Esophagus squamous epithelium (tissue), 5 donors: ENCODE measurements around the gene CHAF1B. TPM values are rescaled to one million over a fixed set of nuclear protein-coding genes. Genes with fewer than 3 reads are reported as not detected.
A peak's percentile ranks its signal among the peaks of the same experiment; 100 is the strongest.

Experiments used
- DNase-seq: peaks from one replicate; lab custom pipeline; 2025; lab: John Stamatoyannopoulos, UW
- H3K27ac ChIP-seq, 4 donors: fragments of 200-600 bp; sonication (generic); one replicate each; pipeline ENCODE4 v1.5.1; 2016 to 2019; ENCODE audit warnings: mild to moderate bottlenecking in 1 of 4
- H3K27me3 ChIP-seq, 4 donors: fragments of 200-600 bp; sonication (generic); 1 replicate in 3 of 4; 2 replicates in 1 of 4; pipeline versions ENCODE4 v1.5.1 to v1.6.0; 2017 to 2021; ENCODE audit warnings: antibody characterized with exemption in 1 of 4
- H3K36me3 ChIP-seq, 3 donors: fragments of 200-600 bp; sonication (generic); one replicate each; pipeline ENCODE4 v1.5.1; 2016 to 2019
- H3K4me1 ChIP-seq, 3 donors: fragments of 200-600 bp; sonication (generic); one replicate each; pipeline ENCODE4 v1.5.1; 2017 to 2019
- H3K4me3 ChIP-seq, 4 donors: fragments of 200-600 bp; sonication (generic); 1 replicate in 3 of 4; 2 replicates in 1 of 4; pipeline ENCODE4 v1.5.1; 2016 to 2019; ENCODE audit warnings: mild to moderate bottlenecking in 2 of 4, moderate library complexity in 1 of 4
- H3K9me3 ChIP-seq, 3 donors: fragments of 200-600 bp; sonication (generic); one replicate each; pipeline ENCODE4 v1.5.1; 2016 to 2019
- CTCF ChIP-seq, 6 experiments: fragments of 450-650 bp in 4 of 6; fragments of 200-600 bp in 2 of 6; sonication (generic) in 2 of 6; IDR thresholded peaks; one replicate each; pipeline ENCODE4 v1.5.1; 2016 to 2019; ENCODE audit warnings: antibody characterized with exemption in 6 of 6, mild to moderate bottlenecking in 4 of 6, moderate library complexity in 4 of 6
- POLR2A ChIP-seq, 4 donors: fragments of 450-650 bp; IDR thresholded peaks; one replicate each; pipeline ENCODE4 v1.6.1; 2017; ENCODE audit warnings: antibody characterized with exemption in 4 of 4, mild to moderate bottlenecking in 4 of 4, moderate library complexity in 3 of 4
- WGBS, 2 donors: methylation state at CpG; one replicate each; pipeline ENCODE4 v1.1.5; 2018; 5-methylcytosine and 5-hydroxymethylcytosine counted together
- intact Hi-C: fragments of 100-400 bp; cut with DNase I; formaldehyde crosslinking; loops from one replicate; pipeline ENCODE4 v1.15.0; 2022
- total RNA-seq, 4 donors: library from RNA; depleted of rRNA; stranded (reverse); fragments of >200 nt; gene quantifications; one replicate each; pipeline ENCODE4 v1.1.0, GENCODE V29; 2016
- donor health status: DM: yes; HTN: yes; CAD: no.

Gene CHAF1B
- total RNA-seq, 4 donors from 2014 or later: 2.4 to 6.6 (median 4.3) TPM

DNA sequence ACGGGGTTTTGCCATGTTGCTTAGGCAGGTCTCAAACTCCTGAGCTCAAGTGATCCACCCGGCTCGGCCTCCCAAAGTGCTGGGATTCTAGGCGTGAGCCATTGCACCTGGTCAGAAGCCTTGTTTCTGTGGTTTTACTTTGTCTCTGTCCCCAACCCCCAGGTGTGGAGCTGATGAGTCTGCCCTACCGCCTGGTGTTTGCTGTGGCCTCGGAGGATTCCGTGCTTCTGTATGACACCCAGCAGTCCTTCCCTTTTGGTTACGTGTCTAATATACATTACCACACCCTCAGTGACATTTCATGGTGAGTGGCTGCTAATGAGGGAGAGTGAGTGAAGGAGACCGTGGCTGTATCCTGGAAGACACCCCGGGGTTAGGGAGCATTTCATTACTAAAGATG is 26.1 kb downstream of the CHAF1B start:
- 93 to 95% methylated on average over 10 of the region's 10 CpGs for WGBS, 2 donors
- H3K27me3 ChIP-seq: no peaks in the 10 kb centered on the region
- H3K4me1 ChIP-seq: no peaks in the 10 kb centered on the region
- H3K9me3 ChIP-seq: no peaks in the 10 kb centered on the region
- no peak for TF ChIP-seq CTCF (IDR thresholded peaks at IDR 0.05)
- no peak for TF ChIP-seq POLR2A (IDR thresholded peaks at IDR 0.05)
- intact Hi-C loops: no loop called here
- DNase-seq: no peak
- no peak overlapping the region for H3K27ac ChIP-seq
- H3K4me3 ChIP-seq: no peak overlapping the region
- peaks cover 0 to 55% (median 10%) of the 10 kb centered on the region in 3 donors for H3K36me3 ChIP-seq

GRCh38 chr21:36412916-36413315 is 27.7 kb downstream of the CHAF1B start:
- Histone ChIP-seq H3K4me3 (no peak overlapping the region), H3K36me3 (peaks cover 0 to 68% (median 10%) of the 10 kb centered on the region in 3 donors), H3K27me3 (no peaks in the 10 kb centered on the region), H3K9me3 (no peaks in the 10 kb centered on the region), H3K4me1 (no peaks in the 10 kb centered on the region), H3K27ac (no peak overlapping the region)
- WGBS, 2 donors: 71 to 83% methylated on average over 3 to 4 of the region's 11 CpGs
- TF ChIP-seq POLR2A (IDR thresholded peaks at IDR 0.05): no peak
- no peak for TF ChIP-seq CTCF (IDR thresholded peaks at IDR 0.05)
- intact Hi-C loops: no loop called here
- DNase-seq: no peak

DNA sequence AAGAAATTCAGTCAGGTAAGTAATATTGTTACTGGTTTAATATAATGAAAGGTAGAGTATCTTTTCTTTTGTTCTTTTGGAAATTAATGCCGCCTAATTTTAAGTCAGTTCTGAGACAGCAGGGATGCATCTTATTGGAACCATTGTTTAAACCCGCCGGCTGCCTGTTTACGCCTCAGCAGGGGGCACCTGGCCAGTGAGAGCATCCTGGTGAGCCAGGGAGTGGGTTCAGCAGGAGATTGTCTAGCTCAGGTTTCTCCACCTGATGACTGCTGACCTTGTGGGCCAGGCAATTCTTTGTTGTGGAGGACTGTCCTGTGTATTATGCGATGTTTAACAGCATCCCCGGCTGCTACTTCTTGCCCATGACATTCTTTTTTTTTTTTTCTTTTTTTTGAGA is 30.2 kb downstream of the CHAF1B start:
- no peak for TF ChIP-seq CTCF (IDR thresholded peaks at IDR 0.05)
- TF ChIP-seq POLR2A (IDR thresholded peaks at IDR 0.05): no peak
- Histone ChIP-seq H3K9me3 (no peaks in the 10 kb centered on the region), H3K4me3 (no peak overlapping the region), H3K27me3 (no peaks in the 10 kb centered on the region), H3K36me3 (peaks cover 0 to 75% (median 10%) of the 10 kb centered on the region in 3 donors), H3K27ac (no peak overlapping the region), H3K4me1 (peaks cover 0 to 7% (median 0%) of the 10 kb centered on the region in 3 donors)
- intact Hi-C loops: no loop called here
- 91 to 98% methylated on average over 4 to 6 of the region's 6 CpGs for WGBS, 2 donors
- no peak for DNase-seq

- H3K27ac ChIP-seq: no peak overlapping the region
- H3K4me1 ChIP-seq: peaks cover 0 to 15% (median 0%) of the 10 kb centered on the region in 3 donors
- no peak overlapping the region for H3K4me3 ChIP-seq
- TF ChIP-seq CTCF (IDR thresholded peaks at IDR 0.05): no peak
- TF ChIP-seq POLR2A (IDR thresholded peaks at IDR 0.05): no peak
- H3K36me3 ChIP-seq: peaks cover 0 to 39% (median 6%) of the 10 kb centered on the region in 3 donors
- no peaks in the 10 kb centered on the region for H3K9me3 ChIP-seq
- 82 to 83% methylated on average over 12 to 14 of the region's 14 CpGs for WGBS, 2 donors
- H3K27me3 ChIP-seq: no peaks in the 10 kb centered on the region
- DNase-seq: no peak
- intact Hi-C loops: no loop called here
Measured at GRCh38 chr21:36419241-36419640, 34.0 kb downstream of the CHAF1B start.

GRCh38 chr21:36419996-36420395 is 34.8 kb downstream of the CHAF1B start:
- no peak overlapping the region for H3K27ac ChIP-seq
- H3K9me3 ChIP-seq: no peaks in the 10 kb centered on the region
- TF ChIP-seq POLR2A (IDR thresholded peaks at IDR 0.05) (no peak), CTCF (IDR thresholded peaks at IDR 0.05) (peak; percentile 62 to 84 (median 72))
- no peak overlapping the region for H3K4me3 ChIP-seq
- 0 to 2% methylated on average over 1 to 8 of the region's 8 CpGs for WGBS, 2 donors
- peaks cover 0 to 15% (median 0%) of the 10 kb centered on the region in 3 donors for H3K4me1 ChIP-seq
- H3K36me3 ChIP-seq: peaks cover 0 to 32% (median 6%) of the 10 kb centered on the region in 3 donors
- intact Hi-C loops: loop anchor here (10.0 kb wide), 1 partner anchor 505 kb away; no protein-coding TSS in a partner anchor
- H3K27me3 ChIP-seq: no peaks in the 10 kb centered on the region
- no peak for DNase-seq
